Renal pelvis (tissue), 4 donors: ENCODE data around the gene CREM. TPM values are rescaled to one million over a fixed set of nuclear protein-coding genes. Genes with fewer than 3 reads are reported as not detected.
A peak's percentile ranks its signal among the peaks of the same experiment; 100 is the strongest.
"Not testable (repeated sequence)": the region's sequence is repeated elsewhere in the genome, so short reads cannot be mapped to it uniquely, and the experiment has no call there.

ENCODE experiments used
- DNase-seq: peaks from one replicate; pipeline ENCODE4 v3.0.0-alpha.2; 2013
- polyA plus RNA-seq, 3 donors: library from polyadenylated mRNA; unstranded; fragments of 120-200 nt; gene quantifications; one replicate each; pipeline ENCODE4 v1.2.1, GENCODE V29; 2013; ENCODE audit not compliant: insufficient read length in 3 of 3

The CREM gene
- polyA plus RNA-seq, 3 donors: 43.7 to 50.6 (median 44.6) TPM

DNA sequence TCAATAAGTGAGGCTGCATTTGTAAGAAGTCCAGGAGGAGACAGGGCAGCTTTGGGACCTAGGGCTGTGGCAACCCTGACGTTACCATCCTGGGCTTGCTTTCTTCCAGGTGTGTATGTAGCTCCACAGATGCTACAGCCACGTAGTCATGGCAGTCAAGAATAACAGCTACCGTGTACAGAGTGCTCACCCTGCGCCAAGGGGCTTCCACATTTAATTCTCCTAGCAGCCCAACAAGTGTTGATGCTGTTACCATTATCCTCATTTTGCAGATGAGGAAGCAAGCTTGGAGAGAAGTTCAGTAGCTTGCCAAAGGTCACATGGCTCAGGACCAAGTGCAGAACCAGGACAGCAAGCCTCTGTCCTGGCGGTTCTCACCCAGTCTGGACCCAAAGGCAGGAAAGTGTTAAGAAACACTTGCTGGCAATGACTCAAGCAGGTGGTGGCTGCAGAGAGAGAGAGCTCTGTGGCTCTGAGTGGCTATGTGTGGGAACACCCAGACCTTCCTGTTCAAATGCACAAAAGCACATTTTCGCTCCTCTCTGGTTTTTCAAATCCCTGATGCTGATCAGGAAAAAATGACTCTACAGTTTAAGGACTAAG lies 89.8 kb downstream of the CREM start:
- no peak for DNase-seq

DNA sequence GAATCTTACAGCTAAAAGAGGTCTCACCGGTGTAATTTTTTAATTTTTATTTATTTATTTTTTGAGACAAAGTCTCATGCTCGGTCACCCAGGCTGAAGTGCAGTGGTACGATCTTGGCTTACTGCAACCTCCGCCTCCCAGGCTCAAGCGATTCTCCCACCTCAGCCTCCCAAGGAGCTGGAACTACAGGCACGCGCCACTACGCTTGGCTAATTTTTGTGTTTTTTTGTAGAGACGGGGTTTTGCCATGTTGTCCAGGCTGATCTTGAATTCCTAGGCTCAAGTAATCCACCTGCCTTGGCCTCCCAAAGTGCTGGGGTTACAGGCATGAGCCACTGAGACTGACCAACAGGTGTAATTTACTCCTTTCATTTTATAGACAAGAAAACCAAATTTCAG lies 90.3 kb downstream of the CREM start:
- not testable (repeated sequence) for DNase-seq

DNA sequence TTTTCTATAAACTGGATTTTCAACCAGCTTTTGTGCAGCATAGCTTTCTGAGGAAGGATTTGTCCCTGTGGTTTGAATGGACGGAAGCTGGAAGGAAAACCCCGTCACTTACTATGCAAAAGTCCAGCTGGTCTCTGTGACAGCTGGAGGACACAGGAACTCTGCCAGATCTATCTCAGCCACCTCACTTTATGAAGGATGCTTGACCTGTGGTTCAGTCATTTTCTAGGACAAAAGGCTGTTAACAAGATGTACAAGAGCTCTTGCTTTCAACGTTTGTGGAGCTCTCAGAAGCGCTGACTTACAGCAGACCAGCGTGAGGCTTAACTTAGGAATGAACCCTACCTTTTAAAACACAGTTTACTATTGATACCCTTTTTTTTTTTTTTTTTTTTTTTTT lies 90.8 kb downstream of the CREM start:
- DNase-seq: peak; percentile 76

DNA sequence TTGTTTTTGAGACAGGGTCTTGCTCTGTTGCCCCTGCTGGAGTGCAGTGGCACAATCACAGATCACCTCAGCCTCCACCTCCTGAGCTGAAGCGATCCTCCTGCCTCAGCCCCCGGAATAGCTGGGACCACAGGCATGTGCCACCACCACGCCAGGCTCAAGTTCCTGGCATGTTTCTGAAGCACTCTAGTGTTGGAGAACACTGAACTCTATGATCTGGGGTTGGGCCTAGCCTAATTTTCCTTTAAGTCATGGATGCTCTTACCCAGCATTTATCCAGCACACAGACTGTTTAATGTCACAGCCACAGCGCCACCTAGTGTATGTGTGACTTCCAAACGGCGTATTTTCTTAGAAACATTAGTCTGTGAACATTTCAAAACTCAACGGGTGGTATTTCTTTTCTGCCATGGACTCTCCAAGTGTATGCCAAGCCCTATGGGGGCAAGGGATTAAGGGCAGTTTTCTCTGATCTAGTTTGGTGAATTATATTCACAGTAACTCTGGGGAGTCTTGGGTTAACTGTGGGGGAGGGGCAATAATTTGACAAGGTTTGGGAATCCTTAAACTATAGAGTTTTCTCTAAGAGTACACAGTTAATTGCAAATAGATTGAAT lies 91.8 kb downstream of the CREM start:
- peak; percentile 90 for DNase-seq

DNA sequence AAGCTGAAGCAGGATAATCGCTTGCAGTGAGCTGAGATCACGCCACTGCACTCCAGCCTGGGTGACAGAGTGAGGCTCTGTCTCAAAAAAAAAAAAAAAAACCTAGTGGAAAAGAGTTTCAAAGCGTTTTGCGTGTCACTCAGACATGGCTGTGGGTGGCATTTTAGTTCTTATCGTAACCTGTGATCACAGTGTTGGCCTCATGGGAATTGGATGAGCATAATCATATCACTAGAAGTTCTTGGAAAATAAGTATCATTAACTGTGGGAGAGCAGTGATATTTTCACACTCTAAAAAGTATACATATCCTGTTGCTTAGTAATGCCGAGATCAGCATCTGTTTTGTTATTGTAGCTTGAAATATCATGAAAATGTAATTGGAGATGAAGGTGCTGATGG lies 92.6 kb downstream of the CREM start:
- DNase-seq: no peak

DNA sequence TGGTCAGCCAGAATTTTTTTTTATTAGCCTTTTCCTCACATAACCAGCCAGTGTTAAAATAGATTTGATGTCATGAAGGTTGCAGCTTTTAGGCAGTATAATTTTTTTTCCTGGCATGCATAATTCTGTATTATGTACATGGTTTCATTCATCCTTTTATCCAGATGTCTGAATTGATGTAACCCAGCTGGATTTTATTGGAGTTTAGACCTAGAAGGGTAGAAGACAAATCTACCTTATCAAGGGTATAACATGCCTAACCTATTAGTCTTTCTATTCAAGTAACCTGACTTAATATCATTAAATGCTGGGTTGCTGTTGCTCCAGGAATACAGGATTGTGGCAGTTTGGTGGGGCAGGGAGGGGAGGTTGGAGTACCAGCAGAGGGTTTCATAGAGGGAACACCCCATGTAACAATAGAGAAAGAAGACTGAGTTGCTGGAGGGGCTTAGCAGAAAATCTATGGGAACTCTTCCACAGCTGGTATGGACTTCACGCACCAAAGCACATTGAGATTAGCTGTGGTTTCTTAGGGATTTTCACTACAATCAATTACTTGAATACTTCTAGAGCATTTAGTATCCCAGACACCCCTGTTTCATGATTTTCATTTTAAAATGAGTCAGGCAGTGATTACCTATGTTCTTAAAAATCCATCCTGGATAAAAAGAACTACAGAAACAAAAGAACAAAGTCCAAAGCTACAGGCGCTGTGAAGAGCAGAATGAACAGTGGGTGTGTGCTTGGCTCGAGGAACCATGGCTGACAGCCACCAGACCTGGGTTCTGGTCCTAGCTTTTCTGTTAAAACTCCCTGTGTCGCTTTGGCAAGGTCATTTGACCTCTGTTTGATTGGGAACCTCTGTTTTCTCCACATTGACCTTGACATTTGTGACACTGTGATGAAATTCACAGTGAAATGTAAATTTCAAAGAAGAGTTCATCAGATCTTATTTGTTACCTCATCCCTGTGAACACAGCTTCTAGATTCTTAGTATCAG lies 93.5 kb downstream of the CREM start:
- no peak for DNase-seq

DNA sequence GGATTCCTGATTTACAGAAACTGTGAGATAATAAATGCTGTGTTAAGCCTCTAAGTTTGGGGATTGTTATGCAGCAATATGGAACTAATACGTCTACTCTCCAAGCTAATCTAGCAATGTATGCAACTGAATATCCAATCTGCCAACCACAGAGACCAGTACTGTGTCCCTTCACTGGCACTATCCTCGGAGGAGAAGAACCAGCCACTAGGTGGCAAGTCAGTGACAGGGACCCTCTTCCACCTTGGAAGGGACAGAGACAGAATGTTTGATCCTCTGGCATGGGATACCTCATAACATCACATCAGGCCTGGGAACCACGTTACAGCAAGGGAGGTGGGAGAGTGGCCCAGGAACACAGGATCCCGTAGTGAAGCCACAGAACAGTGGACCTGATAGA lies 96.4 kb downstream of the CREM start:
- no peak for DNase-seq

DNA sequence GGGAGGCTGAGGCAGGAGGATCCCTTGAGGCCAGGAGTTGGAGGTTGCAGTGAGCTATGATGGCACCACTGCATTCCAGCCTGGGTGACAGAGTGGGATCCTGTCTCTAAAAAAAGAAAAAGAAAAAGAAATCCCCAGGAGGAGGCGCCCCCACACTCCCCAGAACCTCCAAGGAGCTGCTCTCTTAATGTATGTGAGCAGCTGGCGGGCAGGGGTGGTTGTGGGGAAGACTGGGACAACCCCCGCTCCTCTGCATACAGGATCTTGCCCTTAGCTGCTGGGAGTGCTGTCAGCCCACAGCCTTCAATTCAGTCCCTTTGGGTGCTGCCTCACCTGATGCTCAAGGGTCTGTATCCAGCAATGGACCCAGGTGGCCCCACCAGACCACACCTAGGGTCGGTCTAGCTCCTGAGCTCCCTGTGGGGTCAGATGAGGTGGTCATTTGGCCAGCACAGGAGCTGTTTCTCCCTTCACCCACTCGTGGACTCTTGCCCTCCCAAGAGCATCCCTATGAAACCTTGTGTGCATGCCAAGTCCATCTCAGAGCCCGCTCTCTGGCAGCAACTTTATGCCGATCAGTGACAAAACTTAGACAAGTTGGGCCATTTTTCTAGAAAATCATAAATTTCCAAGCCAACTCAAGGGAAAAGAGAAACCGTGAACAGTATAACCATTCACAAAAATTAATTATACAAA lies 97.5 kb downstream of the CREM start:
- DNase-seq: no peak

DNA sequence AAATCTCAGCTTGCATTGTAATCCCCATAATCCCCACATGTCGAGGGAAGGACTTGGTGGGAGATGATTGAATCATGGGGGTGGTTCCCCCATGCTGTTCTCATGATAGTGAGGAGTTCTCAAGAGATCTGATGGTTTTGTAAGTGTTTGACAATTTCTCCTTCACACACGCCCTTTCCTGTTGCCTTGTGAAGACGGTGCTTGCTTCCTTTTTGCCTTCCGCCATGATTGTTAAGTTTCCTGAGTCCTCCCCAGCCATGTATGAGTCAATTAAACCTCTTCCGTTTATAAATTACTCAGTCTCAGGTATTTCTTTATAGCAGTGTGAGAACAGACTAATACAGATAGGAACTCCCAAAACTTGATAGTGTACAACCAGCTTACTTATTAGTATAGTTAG lies 98.6 kb downstream of the CREM start:
- no peak for DNase-seq

DNA sequence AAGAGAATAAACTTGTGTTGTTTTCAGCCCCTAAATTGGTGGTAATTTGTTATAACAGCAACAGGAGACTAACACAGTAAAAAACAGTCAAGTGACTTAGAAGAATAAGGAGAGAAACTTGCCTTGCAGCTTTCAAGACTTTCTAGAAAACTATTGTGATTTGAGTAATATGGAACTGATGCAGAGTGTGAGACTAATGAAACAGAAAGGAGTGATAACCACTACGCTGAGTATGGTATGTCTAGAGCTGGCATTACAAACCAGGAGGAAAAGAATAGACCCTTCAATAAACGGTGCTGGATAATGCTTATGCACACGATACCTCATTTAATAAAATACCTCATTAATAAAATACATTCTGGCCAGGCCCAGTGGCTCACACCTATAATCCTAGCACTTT lies 99.9 kb downstream of the CREM start:
- DNase-seq: no peak

DNA sequence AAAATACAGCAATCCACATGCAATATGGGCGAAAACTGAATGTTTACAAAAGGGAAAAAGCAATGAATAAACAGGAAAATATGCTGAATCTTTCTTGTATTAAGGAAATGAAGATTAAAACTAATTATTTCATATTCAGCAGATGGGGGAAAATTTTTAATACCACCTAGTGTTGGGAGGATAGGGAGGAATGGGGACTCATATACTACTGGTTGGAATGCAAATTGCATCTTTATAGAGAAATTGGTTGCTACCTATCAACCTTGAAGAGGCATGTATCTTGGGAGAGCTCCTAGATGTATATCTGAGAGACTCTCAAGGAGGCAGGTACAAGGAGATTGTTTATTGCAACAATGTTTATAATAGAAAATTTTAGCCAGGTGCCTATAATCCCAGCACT lies 101.4 kb downstream of the CREM start:
- DNase-seq: no peak

DNA sequence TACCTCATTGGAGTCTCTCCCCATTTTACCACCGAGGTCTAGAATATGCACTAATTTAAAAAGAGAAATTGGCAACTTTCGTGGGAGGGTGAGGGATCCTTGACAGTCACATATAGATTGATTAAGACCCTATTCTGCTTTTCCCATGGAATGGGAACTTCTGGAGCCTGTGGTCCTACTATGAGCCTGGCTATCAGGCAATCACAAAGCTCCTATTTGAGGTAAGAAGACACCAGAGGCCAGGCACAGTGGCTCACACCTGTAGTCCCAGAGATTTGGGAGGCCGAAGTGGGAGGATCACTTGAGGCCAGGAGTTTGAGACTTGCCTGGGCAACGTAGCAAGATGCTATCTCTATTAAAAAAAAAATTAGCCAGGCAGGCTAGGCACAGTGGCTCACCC lies 105.0 kb downstream of the CREM start:
- no peak for DNase-seq

DNA sequence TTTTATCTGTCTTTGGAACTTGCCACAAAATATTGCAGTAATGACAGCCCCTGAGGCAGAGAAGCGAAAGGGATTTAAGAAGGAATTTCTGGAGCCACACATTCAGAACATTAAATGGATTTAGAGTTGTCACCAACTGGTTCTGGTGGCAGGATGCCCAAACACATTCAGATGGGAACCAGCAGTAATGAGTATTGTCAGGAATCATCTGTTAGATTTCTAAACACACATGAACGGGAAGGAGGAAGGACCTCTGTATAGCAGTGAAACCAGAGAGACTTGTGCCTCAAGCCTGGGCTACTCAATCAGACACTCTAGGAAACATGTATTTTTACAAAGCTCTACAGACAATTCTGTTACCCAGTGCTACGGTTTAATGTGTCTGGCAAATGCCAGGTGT lies 105.9 kb downstream of the CREM start:
- no peak for DNase-seq

DNA sequence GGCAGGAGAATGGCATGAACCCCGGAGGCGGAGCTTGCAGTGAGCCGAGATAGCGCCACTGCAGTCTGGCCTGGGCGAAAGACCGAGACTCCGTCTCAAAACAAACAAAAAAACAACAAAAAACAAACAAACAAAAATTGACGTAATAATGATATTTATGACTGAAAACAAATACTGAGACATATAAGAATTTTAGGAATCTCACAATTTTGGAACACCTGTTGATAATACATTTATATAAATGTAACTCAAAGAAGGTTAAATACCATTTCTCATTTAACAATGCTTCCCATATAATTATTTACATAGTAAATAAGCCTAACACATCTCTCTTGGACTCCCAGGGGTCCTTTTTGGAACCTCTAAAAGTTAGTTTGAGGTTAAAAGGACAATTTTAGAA lies 107.4 kb downstream of the CREM start:
- no peak for DNase-seq

DNA sequence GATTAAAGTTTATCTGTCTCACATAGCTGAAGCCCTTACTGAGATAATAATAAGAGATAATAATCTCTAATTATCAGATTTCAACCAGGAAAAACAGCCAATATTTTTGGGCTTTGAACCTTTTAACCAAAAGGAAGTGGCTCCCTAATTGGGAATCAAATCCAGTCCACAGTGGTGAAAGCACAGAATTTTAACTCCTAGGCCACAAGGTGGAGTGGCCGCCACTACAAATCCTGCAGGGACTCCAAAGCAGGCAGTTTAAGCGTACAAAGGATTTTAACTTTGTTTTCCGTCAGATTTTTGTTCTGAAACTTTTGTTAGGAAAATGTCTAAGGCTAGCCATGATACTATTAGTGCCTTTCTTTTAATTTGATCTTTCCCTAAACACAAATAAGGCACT lies 110.1 kb downstream of the CREM start:
- no peak for DNase-seq

DNA sequence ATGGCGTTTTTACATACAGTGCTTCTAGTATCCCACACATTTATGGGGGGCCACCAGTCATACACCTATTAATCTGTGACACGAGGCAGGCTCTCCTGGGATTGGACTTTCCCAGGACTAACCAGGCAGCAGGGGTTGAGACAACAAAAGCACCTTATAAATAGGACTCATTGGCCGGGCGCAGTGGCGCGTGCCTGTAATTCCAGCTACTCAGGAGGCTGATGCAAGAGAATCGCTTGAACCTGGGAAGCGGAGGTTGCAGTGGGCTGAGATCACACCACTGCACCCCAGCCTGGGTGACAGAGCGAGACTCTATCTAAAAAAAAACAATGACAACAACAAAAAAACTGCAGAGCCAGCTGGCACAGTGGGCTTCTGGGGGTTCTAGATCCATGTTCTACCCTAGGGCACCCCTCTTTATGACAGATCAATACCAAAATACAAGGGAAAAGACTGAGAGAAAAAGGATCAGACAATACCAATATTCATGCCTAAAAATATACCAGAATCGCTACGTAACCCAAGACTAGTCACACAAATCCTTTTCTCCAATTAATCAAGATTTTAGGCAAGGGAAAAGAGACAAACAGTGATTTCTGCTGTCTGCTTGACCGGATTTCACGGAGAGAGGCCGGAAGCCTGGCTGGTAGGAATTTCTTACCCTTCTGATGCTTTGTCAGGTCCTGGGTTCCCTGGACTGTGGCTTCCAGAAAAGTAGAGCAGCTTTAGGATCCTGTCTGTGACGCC lies 111.3 kb downstream of the CREM start:
- no peak for DNase-seq

DNA sequence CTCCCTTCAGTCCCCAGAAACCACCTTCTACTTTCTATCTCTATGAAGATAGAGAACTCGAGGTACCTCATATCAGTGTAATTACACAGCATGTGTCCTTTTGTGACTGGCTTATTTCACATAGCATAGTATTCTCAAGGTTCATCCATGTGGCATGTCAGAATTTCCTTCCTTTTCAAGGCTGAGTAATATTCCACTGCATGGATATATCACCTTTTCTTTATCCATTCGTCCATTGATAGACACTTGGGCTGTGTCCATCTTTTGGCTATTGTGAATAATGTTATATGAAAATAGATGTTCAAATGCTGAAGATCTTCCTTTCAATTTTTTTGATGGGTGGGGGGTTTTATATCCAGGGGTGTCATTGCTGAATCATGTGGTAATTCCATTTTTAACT lies 117.9 kb downstream of the CREM start:
- DNase-seq: no peak

DNA sequence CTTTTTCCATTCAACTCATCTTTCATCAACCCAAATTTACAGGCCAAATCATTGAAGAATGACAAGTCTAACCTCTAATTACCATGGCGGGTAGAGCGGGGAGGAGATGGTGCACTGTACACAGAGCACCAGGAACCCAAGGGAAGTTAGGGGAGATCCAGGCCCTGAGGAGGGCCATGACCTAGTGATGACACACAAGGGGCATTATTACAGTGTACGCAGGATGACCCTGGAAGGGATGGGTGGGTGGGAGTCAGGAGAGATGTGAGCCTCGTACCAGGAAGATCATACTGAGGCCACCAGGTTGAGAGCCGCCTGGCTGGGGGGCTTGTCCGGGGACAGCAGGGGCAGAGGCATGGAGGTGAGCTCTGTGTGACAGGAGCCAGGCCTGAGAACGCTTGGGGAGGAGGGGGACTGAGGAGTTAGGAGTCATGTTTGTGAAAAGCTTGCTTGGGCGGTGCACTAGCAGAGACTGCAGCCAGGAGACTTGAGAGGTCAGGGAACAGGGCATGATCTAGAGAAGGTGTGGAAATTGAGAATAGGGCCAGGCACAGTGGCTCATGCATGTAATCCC lies 120.2 kb downstream of the CREM start:
- DNase-seq: no peak

DNA sequence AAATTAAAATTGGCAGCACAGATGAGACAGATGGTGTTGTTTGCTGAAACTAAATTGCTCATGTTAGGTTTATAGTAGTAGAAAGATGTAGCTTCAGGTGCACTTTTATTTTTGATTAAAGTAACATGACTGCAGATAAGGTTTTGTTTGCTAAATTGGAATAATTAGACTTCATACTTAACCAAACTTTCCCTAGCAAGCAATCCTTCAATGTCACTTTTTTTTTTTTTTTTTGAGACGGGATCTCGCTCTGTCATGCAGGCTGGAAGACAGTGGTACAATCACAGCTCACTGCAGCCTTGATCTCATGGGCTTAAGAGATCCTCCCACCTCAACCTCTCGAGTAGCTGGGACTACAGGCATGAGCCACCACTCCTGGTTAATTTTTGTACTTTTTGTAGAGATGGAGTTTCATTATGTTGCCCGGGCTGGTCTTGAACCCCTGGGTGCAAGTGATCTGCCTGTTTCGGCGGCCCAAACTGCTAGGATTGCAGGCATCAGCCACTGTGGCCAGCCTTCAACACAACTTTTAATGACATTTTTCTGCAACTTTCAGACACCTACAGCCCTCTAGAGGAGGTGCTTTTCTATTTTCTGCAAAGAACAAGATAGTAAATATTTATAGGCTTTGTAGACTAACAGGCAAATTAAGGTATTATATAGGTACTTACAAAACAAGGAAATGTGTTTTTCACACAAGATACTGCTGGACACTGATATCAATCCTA lies 124.9 kb downstream of the CREM start:
- no peak for DNase-seq
